GM12875 (cell line): ENCODE results near the gene TMEM190.
"Not testable (repeated sequence)": the region's sequence is repeated elsewhere in the genome, so short reads cannot be mapped to it uniquely, and the experiment has no call there.

Source experiments
- H3K4me3 ChIP-seq: one replicate; pipeline ENCODE4 v1.5.1; 2011; ENCODE audit warnings: low read depth, low read length, control low read depth
- CTCF ChIP-seq: IDR thresholded peaks from 2 replicates; pipeline ENCODE4 v1.5.1; 2011; ENCODE audit warnings: low read depth, mild to moderate bottlenecking, control low read depth, inconsistent platforms, low read length, moderate library complexity, borderline replicate concordance; ENCODE audit not compliant: insufficient read depth

TMEM190 gene

GRCh38 chr19:55390461-55390880 lies 13.8 kb downstream of the TMEM190 start:
- no peak for TF ChIP-seq CTCF
- H3K4me3 ChIP-seq: no peak overlapping the region

- no peak for TF ChIP-seq CTCF
- no peak overlapping the region for H3K4me3 ChIP-seq
Measured at GRCh38 chr19:55391191-55391670, 14.6 kb downstream of the TMEM190 start.

- TF ChIP-seq CTCF: no peak
Measured at GRCh38 chr19:55391702-55392615, 15.3 kb downstream of the TMEM190 start.

GRCh38 chr19:55392820-55393761 lies 16.5 kb downstream of the TMEM190 start:
- TF ChIP-seq CTCF: no peak
- H3K4me3 ChIP-seq: no peak overlapping the region

More at GRCh38 chr19:55391702-55392615, 15.3 kb downstream of the TMEM190 start:
- H3K4me3 ChIP-seq: no peak overlapping the region

- no peak for TF ChIP-seq CTCF
- H3K4me3 ChIP-seq: no peak overlapping the region
Measured at GRCh38 chr19:55398200-55398925, 21.7 kb downstream of the TMEM190 start.

- no peak for TF ChIP-seq CTCF
- no peak overlapping the region for H3K4me3 ChIP-seq
Measured at GRCh38 chr19:55400281-55401087, 23.9 kb downstream of the TMEM190 start.

- not testable (repeated sequence) for H3K4me3 ChIP-seq
Measured at GRCh38 chr19:55401390-55401789, 24.8 kb downstream of the TMEM190 start.
